Stimulated activated naive CD8-positive, alpha-beta T cell treated with anti-CD3 and anti-CD28 coated beads, Interleukin-15, amount 100 ng/mL, for 72 hours (primary cell): ENCODE data around the gene HOXA13.

Experiments
- ATAC-seq: fragments of 150-1000 bp; cut with Tn5 transposase; 2 replicates; pipeline ENCODE4 v1.10.0; 2021; ENCODE audit warnings: mild to moderate bottlenecking, moderate library complexity
- DNase-seq, 2 donors: peaks; one replicate each; pipeline ENCODE4 v3.0.0; 2021 to 2022
- H3K27ac Mint-ChIP-seq, 2 donors: one replicate each; pipeline ENCODE4 v1.8.0; 2022; ENCODE audit warnings: mild to moderate bottlenecking in 2 of 2, mixed read lengths in 2 of 2, moderate library complexity in 2 of 2
- H3K27me3 Mint-ChIP-seq: one replicate; pipeline ENCODE4 v1.8.0; 2022; ENCODE audit warnings: mixed read lengths
- H3K4me1 Mint-ChIP-seq: one replicate; pipeline ENCODE4 v1.8.0; 2022; ENCODE audit warnings: mild to moderate bottlenecking, mixed read lengths
- H3K4me3 Mint-ChIP-seq, 2 donors: one replicate each; pipeline ENCODE4 v1.8.0; 2022; ENCODE audit warnings: mild to moderate bottlenecking in 2 of 2, mixed read lengths in 2 of 2, moderate library complexity in 1 of 2
- H3K9me3 Mint-ChIP-seq, 2 donors: one replicate each; pipeline ENCODE4 v1.8.0; 2022; ENCODE audit warnings: mixed read lengths in 2 of 2

The HOXA13 gene

DNA sequence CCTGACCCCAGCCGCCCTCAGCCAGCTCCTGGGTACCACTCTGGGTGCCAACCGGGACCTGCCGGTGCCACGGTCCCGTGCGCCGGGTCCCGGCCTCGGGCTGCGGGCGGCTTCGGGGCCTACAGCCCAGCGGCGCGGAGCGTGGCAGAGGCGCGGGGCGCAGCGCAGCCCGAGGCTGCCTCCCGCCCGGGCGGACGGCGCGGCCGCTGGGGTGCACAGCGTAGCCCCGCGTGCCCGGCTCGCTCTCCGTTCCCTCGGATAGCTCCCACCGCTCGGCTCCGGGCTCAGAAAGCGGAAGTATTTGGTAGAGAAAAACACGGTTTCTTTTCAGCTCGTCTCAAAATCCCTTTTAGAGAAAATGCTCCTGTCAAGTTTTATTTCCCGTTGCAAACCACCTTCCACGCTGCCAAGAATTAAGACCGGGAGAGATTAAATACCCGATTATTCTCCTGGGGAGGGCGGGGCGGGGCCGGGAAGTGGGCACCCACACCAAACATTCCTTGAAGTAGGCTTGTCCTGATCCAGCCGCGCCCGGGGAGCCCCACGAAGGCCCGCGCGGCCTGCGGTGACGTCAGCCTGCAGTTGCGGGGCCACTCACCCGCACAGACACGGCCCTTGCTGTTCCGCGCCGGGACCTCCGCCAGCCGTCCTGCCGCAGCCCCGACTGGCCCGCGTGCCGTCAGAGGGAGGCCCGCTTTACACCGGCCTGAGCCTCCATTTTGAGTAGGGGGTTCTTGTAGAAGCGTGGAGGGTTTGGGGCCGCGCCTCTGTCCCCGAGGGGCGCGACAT is 7.2 kb downstream of the HOXA13 start:
- no peaks in the 10 kb centered on the region for H3K9me3 Mint-ChIP-seq
- ATAC-seq: peak; percentile 59
- DNase-seq: no peak
- peaks cover 97% of the 10 kb centered on the region for H3K27me3 Mint-ChIP-seq
- peak overlapping the region; percentile 69 to 70 for H3K4me3 Mint-ChIP-seq
- peaks cover 42% of the 10 kb centered on the region for H3K4me1 Mint-ChIP-seq
- H3K27ac Mint-ChIP-seq: no peak overlapping the region

DNA sequence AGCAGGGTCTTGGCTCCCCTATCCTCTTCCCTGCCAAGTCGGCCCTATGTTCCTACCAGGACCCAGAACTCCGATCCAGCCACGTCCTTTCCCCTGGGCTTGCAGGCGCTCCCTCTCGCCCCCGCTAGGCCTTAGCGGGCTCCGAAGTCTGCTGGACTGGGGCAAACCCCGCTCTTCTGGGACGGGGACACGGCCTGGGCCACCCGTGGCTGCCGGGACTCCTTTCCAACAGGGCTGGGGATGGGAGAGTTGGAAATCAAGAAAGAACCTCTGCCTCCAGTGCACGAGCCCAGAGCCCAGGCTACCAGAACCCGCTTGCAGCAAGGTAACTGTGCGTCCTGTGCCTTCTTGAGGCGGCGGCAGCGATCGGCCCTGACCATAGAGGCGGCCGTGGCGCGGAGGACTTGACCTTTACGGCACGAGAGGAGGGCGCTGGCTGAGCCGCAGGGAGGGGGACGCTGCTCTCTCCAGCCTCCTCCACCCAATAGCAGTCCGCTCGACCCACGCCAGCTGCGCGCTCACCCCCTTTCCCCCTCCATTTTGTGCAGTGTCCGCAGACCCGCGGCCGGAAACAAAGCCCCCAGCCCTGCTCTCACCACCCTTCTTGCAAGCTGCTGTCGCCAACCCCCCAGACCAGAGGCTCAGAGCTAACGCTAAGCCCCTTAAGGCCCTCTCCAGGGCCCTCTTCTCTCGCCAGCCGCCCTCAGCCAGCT is 7.9 kb downstream of the HOXA13 start:
- peak overlapping the region in 1 of 2 donors; percentile 19 for H3K27ac Mint-ChIP-seq
- no peaks in the 10 kb centered on the region for H3K9me3 Mint-ChIP-seq
- DNase-seq (no peak), ATAC-seq (peak; percentile 6)
- peaks cover 49% of the 10 kb centered on the region for H3K4me1 Mint-ChIP-seq
- H3K27me3 Mint-ChIP-seq: peaks cover 98% of the 10 kb centered on the region
- peak overlapping the region; percentile 51 to 70 for H3K4me3 Mint-ChIP-seq

DNA sequence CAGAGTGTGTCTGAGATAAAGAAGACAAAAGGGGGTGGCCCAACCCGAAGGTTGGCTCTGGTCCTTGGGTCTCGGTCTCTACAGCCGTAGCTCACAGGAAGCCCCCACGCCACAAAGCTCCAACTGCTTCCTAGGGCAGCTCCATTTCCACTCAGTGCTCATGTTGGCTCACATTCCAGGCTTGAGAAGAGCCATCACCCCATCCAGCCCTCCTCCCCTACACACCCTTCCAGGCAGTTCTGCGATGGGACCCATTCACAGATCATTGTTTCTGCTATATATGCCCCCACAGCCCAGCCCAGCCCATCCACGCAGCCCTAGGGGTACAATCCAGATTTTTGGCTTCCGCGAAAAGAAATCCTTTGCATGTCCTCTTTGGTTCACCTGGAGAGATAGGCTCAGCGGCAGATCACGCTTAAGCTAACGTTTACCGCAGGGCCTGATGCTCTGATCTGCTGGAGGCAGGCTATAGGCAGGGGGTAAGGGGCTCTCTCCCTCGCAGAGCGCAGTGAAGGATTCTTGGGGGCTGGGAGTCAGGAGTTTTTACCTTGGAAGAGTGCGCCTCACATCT is 8.6 kb downstream of the HOXA13 start:
- H3K27me3 Mint-ChIP-seq: peaks cover 98% of the 10 kb centered on the region
- H3K4me1 Mint-ChIP-seq: peaks cover 52% of the 10 kb centered on the region
- H3K4me3 Mint-ChIP-seq: peak overlapping the region in 1 of 2 donors; percentile 41
- ATAC-seq (no peak), DNase-seq (no peak)
- no peaks in the 10 kb centered on the region for H3K9me3 Mint-ChIP-seq
- H3K27ac Mint-ChIP-seq: no peak overlapping the region

DNA sequence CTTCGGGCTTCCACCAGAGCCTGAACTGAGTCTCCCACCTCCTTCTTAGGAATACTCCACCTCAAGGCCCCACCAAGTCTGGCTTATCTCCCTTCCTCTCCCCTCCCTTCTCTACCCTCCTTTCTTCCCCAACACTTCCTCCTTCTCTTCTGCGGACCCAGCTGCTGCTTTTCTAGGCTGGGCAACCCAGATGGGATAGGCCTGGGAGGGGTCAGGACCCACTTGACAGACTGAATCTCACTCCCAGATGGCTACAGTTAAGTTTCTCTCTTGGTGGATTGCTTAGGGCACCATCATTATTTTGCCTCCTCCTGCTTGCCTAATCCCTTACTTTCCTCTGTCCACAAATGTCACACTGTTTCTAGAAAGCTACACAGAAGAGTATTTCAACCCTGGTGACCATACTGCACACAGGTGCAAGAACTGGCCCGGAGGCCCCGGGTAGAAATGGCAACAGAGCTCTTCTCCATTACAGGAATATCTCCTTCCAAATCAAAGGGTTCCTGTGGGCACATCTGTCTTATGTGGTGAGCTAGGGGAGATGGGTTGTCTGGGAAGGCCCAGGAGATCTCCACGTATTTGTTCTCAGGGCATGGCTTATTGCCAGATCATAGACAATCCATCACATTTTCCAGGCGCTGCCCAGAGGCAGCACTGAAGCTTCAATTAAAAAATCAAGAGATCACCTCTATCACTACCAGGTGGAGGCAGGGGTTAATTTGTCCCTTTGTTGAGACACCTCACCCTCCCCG is 9.7 kb downstream of the HOXA13 start:
- Mint-ChIP-seq H3K4me3 (no peak overlapping the region), H3K27ac (peak overlapping the region in 1 of 2 donors; percentile 74), H3K4me1 (peaks cover 63% of the 10 kb centered on the region), H3K27me3 (peaks cover 98% of the 10 kb centered on the region), H3K9me3 (no peaks in the 10 kb centered on the region)
- no peak for DNase-seq
- ATAC-seq: no peak

DNA sequence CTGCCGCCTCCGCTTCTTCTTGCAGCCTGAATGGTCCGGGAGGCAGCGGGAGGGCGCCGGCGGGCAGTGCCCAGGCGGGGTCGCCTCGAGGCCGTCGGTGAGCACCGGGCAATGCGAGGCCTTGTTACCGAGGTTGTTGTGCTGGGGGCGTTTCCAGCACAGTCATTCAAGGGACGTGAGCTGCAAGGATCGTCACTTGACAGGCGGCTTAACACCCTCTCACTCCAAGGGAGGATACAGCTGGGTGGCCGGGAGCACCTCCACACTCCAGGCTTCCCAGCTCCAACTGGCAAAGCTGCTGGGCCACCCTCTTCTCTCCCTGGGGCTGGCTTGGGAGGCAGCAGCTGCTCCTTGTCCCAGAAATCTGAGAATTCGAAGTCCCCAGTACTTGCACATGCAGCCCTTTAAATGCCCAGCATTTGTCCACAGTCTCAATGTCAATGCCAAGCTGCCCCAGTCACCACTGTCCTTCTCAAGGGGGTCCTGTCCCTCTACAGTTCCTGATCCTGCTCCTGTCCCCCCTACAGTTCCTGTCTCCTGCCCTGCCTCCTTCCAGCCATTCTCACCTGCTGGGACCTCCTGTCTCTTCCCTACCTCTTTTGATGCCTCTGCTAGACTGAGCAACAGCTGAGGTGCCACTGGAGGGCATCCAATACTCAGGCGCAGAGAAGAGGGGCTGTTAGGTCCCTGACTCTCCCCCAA is 10.4 kb downstream of the HOXA13 start:
- H3K4me3 Mint-ChIP-seq: peak overlapping the region; percentile 81 to 89
- DNase-seq (no peak), ATAC-seq (no peak)
- H3K27ac Mint-ChIP-seq: no peak overlapping the region
- peaks cover 98% of the 10 kb centered on the region for H3K27me3 Mint-ChIP-seq
- H3K4me1 Mint-ChIP-seq: peaks cover 70% of the 10 kb centered on the region
- no peaks in the 10 kb centered on the region for H3K9me3 Mint-ChIP-seq

DNA sequence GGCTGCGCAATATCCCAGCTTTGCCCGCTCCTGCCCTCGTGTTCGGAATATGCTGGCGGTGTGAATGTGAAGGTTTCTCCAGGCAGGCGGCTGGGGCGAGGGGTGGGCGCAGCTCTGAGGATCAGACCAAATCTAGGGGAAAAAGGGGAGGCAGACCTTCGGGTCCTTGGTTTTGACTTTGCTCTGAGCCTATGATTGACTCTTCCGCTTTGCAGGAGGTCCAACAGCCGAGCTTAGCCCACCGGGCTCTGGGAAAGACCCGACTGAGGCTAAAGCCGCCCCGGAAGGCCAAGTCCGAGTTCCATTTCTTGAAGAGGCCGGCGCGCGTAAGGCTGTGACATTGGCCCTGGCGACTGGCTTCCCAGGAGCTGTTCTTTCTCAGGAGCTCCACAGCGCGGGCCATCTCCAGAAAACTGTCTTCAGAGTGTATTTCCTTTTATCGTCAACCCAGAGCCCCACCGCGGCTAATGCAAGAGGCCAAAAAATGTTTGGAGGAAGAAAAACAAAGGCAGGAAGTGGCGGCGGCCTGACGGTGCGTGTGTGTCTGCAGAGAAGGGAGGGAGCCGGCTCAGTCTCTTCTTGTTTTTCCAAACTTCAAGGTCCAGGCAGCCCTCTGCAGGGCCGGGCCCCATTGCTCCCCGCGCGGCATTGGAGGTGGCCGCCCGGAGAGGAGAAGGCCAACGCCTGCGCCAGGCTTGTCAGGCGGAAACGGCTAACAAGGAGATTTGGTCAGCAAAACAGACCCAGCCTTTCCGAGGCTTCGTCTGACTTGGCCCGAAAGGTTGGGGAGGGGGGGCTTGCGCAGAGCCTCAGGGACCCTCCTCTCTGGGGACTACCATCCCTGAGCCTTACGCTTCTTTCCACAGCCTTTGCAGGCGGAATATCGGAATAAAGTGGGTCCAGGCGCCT is 11.3 kb downstream of the HOXA13 start:
- Mint-ChIP-seq H3K27me3 (peaks cover 98% of the 10 kb centered on the region), H3K9me3 (no peaks in the 10 kb centered on the region), H3K4me3 (peak overlapping the region; percentile 81 to 89), H3K27ac (peak overlapping the region in 1 of 2 donors; percentile 86), H3K4me1 (peaks cover 68% of the 10 kb centered on the region)
- ATAC-seq: peak; percentile 41
- peak in 1 of 2 donors; percentile 39 for DNase-seq

DNA sequence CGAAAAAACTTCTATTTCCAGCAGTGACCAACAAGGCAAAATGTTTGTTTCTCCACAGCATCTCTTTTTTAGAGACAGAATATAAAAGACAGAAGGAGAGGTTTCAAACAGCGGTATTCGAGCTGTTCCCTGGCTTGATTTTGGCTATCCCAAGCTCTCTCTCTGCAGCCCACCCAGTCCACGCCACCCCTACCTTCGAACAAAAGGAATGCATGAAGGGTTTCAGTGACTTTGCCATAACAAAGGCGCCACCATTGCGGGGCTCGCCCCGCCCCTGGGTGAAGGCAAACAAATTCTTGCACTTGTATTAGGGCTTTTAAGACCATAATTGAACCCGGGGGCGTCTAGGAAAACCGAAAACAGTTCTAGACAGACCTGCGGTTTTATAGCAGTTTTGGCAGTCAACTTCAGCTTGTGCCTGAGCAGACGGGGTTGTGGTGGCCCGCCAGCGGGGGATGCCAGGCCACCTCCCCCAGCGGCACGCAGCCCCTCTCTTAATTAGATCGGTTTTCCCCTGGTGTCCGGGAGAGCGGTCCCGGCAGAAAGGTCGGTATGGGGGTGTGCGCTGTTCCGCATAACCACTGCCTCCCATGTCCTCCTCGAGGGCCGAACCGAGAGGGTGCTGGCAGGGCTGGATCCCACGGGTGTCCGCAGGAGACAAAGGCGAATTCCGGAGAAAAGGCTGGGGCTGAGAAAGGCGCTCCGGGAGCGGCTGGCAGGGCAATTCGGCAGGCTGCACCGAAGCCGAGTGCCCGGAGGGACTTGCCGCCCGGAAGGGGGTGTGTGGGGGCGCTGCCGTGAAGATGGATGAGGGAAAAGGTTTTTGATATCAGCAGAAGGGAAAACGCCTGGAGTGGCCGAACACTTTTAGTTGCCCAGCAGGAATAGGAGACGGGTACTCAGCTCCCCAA is 12.2 kb downstream of the HOXA13 start:
- H3K9me3 Mint-ChIP-seq: no peaks in the 10 kb centered on the region
- DNase-seq: peak in 1 of 2 donors; percentile 10
- no peak for ATAC-seq
- peak overlapping the region; percentile 81 to 89 for H3K4me3 Mint-ChIP-seq
- peaks cover 71% of the 10 kb centered on the region for H3K4me1 Mint-ChIP-seq
- no peak overlapping the region for H3K27ac Mint-ChIP-seq
- peaks cover 100% of the 10 kb centered on the region for H3K27me3 Mint-ChIP-seq

DNA sequence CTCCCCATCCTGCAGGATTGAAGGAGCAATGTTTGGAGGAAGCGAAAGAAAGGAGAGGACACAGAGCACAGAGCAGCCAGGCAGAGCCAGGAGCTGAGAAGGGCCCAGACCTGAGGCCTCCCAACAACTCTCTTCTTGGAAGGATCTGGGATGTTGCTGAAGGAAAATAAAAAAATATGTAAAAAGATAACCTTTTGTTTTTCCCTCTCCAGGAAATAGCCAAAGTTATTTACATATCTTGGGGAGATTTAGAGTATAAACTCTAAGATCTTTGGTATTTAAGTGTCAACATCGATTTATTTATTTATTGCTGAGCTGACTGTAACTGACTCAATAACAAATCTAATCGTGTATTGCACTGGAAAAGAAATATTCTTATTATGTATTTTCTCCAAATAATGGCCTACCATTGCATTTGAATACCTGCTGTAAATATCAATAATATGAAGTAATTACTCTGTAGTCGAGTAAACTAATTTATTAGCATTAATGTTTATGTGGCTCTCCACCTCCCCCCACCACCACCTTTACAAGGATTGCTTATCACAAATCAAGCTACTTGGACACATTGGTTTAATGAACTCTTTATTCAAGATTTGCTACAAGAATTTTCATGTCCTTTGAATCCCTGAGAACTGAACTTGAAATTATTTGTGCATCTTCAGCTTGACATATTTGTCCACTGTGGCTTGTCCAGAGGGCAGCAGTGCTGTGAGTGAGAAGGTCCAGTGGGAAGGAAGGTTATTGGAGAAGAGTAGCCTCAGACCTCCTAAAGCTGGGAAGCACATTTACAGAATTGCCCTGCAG is 13.0 kb downstream of the HOXA13 start:
- Mint-ChIP-seq H3K27ac (no peak overlapping the region), H3K9me3 (no peaks in the 10 kb centered on the region), H3K27me3 (peaks cover 100% of the 10 kb centered on the region), H3K4me1 (peaks cover 67% of the 10 kb centered on the region), H3K4me3 (no peak overlapping the region)
- DNase-seq (peak in 1 of 2 donors; percentile 6), ATAC-seq (no peak)

DNA sequence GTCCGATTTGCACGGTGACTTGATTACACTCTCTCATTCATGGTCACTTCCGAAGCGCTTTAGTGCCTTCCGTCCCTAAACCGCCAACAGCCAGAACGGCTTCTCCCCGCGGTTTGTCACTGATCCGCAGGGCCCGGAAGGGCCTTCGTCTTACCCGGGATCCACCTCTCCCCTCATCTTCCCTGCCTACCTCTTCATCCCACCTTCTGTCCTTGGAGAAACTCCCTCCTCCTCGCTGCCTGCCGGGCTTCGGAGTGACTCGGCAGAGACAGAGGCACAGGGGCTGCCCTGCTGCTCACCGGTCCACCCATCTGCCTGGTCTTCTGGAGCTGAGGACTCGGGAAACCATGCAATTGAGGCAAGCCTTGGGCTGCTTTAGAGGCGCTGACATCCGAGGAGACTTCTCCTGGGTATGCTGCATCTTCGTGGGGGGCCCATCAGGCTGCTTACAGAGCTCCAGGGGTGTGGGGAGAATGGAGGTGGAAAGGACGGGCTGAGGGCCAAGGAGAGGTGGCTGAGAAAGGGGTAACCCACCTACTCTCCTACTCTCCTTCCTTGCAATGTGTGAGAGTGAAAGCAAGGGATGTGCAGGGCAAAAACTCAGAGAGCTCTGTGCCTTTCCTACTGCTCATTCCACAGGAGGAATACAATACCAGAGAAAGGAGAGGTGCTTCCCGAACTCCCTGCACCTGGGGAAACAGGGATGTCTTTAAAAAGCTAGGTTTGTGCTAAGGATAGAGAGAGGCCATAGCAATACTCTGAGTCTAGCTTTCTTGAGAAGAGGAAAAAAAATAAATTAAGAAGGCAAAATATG is 13.8 kb downstream of the HOXA13 start:
- DNase-seq (peak in 1 of 2 donors; percentile 14), ATAC-seq (no peak)
- peaks cover 100% of the 10 kb centered on the region for H3K27me3 Mint-ChIP-seq
- no peaks in the 10 kb centered on the region for H3K9me3 Mint-ChIP-seq
- peaks cover 59% of the 10 kb centered on the region for H3K4me1 Mint-ChIP-seq
- no peak overlapping the region for H3K27ac Mint-ChIP-seq
- H3K4me3 Mint-ChIP-seq: peak overlapping the region; percentile 74 to 75

DNA sequence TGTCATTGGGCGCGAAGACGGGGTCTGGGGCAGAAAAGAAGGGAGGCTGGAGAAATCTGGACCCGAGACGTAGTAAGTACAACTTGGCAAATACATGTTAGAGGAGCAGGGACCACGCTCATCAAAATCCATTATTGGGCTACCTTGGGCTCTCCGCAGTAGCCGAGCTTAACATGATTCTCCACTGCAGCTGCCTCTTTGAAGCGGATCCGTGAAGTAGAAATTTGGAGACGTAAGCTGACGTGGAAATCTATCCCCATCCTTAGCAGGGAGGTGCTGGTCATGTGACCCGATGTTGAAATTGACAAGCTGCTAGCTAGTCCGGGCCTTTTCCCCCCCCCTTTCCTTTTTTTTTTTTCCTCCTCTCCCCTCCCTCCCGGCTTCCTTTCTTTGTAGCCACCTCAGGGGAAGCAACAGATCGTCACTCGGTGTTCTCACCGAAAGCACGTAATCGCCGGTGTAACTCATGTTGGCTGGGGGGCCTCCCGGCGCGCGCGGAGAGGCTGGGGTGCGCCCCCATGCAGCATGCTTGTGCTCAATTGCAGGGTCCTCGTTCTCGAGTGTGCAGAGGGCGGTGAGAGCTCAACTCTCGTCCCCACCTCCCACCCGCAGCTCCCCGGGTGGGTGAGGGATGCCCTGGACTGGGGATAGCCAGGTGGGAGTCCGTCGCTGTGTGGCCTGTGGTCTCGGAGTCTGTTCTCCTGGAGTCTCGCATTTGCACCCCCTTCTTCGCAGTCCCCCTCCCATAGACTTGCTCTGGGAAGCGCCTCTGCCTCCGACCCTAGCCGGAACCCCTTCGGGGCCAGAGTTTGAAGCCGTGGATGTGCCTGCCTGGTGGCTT is 14.7 kb downstream of the HOXA13 start, which contains the start of gene HOXA11:
Gene HOXA11 (minus strand): TSS at position 220 of the 841 bp plus-strand sequence. CDS start 88 bp downstream, at position 132.
- peak in 1 of 2 donors; percentile 16 for DNase-seq
- no peak within 1 kb of the TSS for H3K27ac Mint-ChIP-seq
- H3K4me1 Mint-ChIP-seq: peaks cover 59% of the 10 kb centered on the region
- ATAC-seq: peak; percentile 22
- H3K9me3 Mint-ChIP-seq: no peaks in the 10 kb centered on the region
- H3K27me3 Mint-ChIP-seq: peaks cover 100% of the 10 kb centered on the region
- peak within 1 kb of the TSS; percentile 74 to 75 for H3K4me3 Mint-ChIP-seq

DNA sequence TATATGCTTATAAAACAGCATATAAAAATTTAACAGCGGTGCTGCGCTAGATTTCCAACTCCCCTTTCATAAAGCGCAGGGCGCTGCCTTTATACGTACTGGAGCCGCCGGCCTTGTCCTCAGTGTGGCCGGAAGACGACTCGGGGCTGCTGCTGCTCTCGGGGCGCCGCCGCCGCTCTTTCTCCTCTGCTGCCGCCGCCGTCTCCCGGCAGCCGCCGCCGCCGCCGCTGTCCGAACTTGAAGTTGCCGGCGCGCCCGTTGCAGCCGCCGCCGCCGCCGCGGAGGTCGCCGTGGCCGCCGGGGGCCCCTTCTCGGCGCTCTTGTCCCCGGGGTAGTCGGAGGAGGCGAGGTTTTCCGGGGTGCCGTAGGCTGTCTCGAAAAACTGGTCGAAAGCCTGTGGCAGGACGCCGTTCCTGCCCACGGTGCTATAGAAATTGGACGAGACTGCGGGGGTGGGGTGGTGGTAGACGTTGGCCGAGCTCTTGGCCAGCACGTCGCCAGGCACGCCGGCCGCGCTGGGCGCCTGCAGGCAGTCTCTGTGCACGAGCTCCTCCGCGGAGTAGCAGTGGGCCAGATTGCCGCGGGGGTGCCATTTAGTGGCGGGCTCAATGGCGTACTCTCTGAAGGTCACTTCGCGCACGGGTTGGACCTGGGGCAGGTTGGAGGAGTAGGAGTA is 15.4 kb downstream of the HOXA13 start:
- no peak overlapping the region for H3K27ac Mint-ChIP-seq
- H3K4me3 Mint-ChIP-seq: peak overlapping the region; percentile 74 to 75
- DNase-seq (peak in 1 of 2 donors; percentile 29), ATAC-seq (peak; percentile 37)
- H3K27me3 Mint-ChIP-seq: peaks cover 100% of the 10 kb centered on the region
- peaks cover 59% of the 10 kb centered on the region for H3K4me1 Mint-ChIP-seq
- no peaks in the 10 kb centered on the region for H3K9me3 Mint-ChIP-seq
